CD4-positive, alpha-beta T cell treated with Interleukin-15 for 4 hours (primary cell): ENCODE data around the gene CACNA1D.
"Not testable (repeated sequence)": the region's sequence is repeated elsewhere in the genome, so short reads cannot be mapped to it uniquely, and the experiment has no call there.

Experiments used
- DNase-seq: peaks from one replicate; pipeline ENCODE4 v3.0.0-alpha.2; 2020; ENCODE audit warnings: low spot score

Gene CACNA1D

GRCh38 chr3:53616971-53617892 is 122.8 kb downstream of the CACNA1D start:
- no peak for DNase-seq

GRCh38 chr3:53617893-53618523 is 123.6 kb downstream of the CACNA1D start:
- DNase-seq = no peak

- DNase-seq = no peak
These were observed 124.1 kb downstream of the CACNA1D start for GRCh38 chr3:53618524-53618906.

- no peak for DNase-seq
These were observed 124.5 kb downstream of the CACNA1D start for GRCh38 chr3:53618936-53619335.

- DNase-seq = no peak
These were observed 129.8 kb downstream of the CACNA1D start for GRCh38 chr3:53624061-53624857.

GRCh38 chr3:53626876-53627275 is 132.5 kb downstream of the CACNA1D start:
- DNase-seq = no peak

- DNase-seq = no peak
These were observed 134.4 kb downstream of the CACNA1D start for GRCh38 chr3:53628536-53629401.

- no peak for DNase-seq
These were observed 135.0 kb downstream of the CACNA1D start for GRCh38 chr3:53629402-53629723.

- DNase-seq = no peak
These were observed 136.1 kb downstream of the CACNA1D start for GRCh38 chr3:53630547-53630946.

GRCh38 chr3:53633197-53633787 is 138.9 kb downstream of the CACNA1D start:
- DNase-seq = no peak

- DNase-seq = no peak
These were observed 140.6 kb downstream of the CACNA1D start for GRCh38 chr3:53635041-53635440.

GRCh38 chr3:53638806-53639205 is 144.4 kb downstream of the CACNA1D start:
- DNase-seq = not testable (repeated sequence)

GRCh38 chr3:53641397-53641796 is 147.0 kb downstream of the CACNA1D start:
- DNase-seq = no peak

GRCh38 chr3:53642211-53642610 is 147.8 kb downstream of the CACNA1D start:
- no peak for DNase-seq

- no peak for DNase-seq
These were observed 149.3 kb downstream of the CACNA1D start for GRCh38 chr3:53643757-53644156.

GRCh38 chr3:53645754-53646153 is 151.3 kb downstream of the CACNA1D start:
- DNase-seq = no peak

GRCh38 chr3:53646723-53647122 is 152.3 kb downstream of the CACNA1D start:
- DNase-seq = no peak

GRCh38 chr3:53649816-53650215 is 155.4 kb downstream of the CACNA1D start:
- no peak for DNase-seq

- no peak for DNase-seq
These were observed 156.0 kb downstream of the CACNA1D start for GRCh38 chr3:53650424-53650823.

- DNase-seq = no peak
These were observed 156.7 kb downstream of the CACNA1D start for GRCh38 chr3:53650928-53651661.

- no peak for DNase-seq
These were observed 157.5 kb downstream of the CACNA1D start for GRCh38 chr3:53651927-53652326.
